ENCODE results near the gene SLC1A6.
"Not testable (repeated sequence)": the region's sequence is repeated elsewhere in the genome, so short reads cannot be mapped to it uniquely, and the experiment has no call there.

Gene SLC1A6

GRCh38 chr19:14954071-14954655 lies 25.5 kb downstream of the SLC1A6 start:
- no peak for DNase-seq

- DNase-seq, result no peak
Measured at GRCh38 chr19:14952767-14953166, 26.9 kb downstream of the SLC1A6 start.

GRCh38 chr19:14950421-14950820 lies 29.2 kb downstream of the SLC1A6 start:
- no peak for DNase-seq

- no peak for DNase-seq
Measured at GRCh38 chr19:14949876-14950275, 29.8 kb downstream of the SLC1A6 start.

GRCh38 chr19:14949413-14949812 lies 30.3 kb downstream of the SLC1A6 start:
- not testable (repeated sequence) for DNase-seq

GRCh38 chr19:14944456-14944855 lies 35.2 kb downstream of the SLC1A6 start:
- no peak for DNase-seq

GRCh38 chr19:14943601-14944000 lies 36.1 kb downstream of the SLC1A6 start:
- DNase-seq, result no peak

- no peak for DNase-seq
Measured at GRCh38 chr19:14941189-14941588, 38.5 kb downstream of the SLC1A6 start, which contains the start of gene OR7C2. Gene OR7C2 (plus strand): TSS chr19:14941489. CDS start chr19:14941489, 0 bp downstream.

GRCh38 chr19:14940266-14940665 lies 39.4 kb downstream of the SLC1A6 start:
- no peak for DNase-seq

GRCh38 chr19:14933506-14933905 lies 46.2 kb downstream of the SLC1A6 start:
- no peak for DNase-seq

GRCh38 chr19:14916848-14917247 lies 62.8 kb downstream of the SLC1A6 start:
- peak in 1 of 2 experiments; percentile 39 for DNase-seq

GRCh38 chr19:14915116-14915515 lies 64.5 kb downstream of the SLC1A6 start:
- DNase-seq, result no peak

- DNase-seq, result no peak
Measured at GRCh38 chr19:14906711-14907110, 73.0 kb downstream of the SLC1A6 start.

- no peak for DNase-seq
Measured at GRCh38 chr19:14901675-14902260, 77.9 kb downstream of the SLC1A6 start.
